WTC11 (cell line): ENCODE data around the gene FLT4. TPM values are rescaled to one million over a fixed set of nuclear protein-coding genes. Genes with fewer than 3 reads are reported as not detected.

Experiments
- ATAC-seq: fragments of 200-7000 bp; cut with Tn5 transposase; 2 replicates; pipeline ENCODE4 v1.10.0; 2021; ENCODE audit warnings: mild to moderate bottlenecking, moderate library complexity
- CTCF ChIA-PET: fragments of 300-600 bp; sonication (Branson Sonifier 250); formaldehyde crosslinking; loops from one replicate; lab custom pipeline; 2021; ENCODE audit warnings: antibody characterized with exemption; lab: Charles Lee
- POLR2A ChIA-PET: fragments of 350-600 bp; sonication (Branson Sonifier 250); formaldehyde crosslinking; loops from one replicate; lab custom pipeline; 2021; ENCODE audit warnings: antibody characterized with exemption; lab: Charles Lee
- DNase-seq: peaks from one replicate; pipeline ENCODE4 v3.0.0; 2021; ENCODE audit warnings: low spot score
- H3K27ac Mint-ChIP-seq: 2 replicates; pipeline ENCODE4 v1.8.0; 2021; ENCODE audit warnings: mixed read lengths
- H3K27me3 Mint-ChIP-seq: 2 replicates; pipeline ENCODE4 v1.8.0; 2021; ENCODE audit warnings: low read depth, mild to moderate bottlenecking, moderate library complexity, mixed read lengths
- H3K36me3 Mint-ChIP-seq: 2 replicates; pipeline ENCODE4 v1.8.0; 2021; ENCODE audit warnings: mixed read lengths
- H3K4me1 Mint-ChIP-seq: 2 replicates; pipeline ENCODE4 v1.8.0; 2022; ENCODE audit warnings: mixed read lengths
- H3K4me3 Mint-ChIP-seq: 2 replicates; pipeline ENCODE4 v1.8.0; 2021; ENCODE audit warnings: mild to moderate bottlenecking, moderate library complexity, mixed read lengths
- H3K9me3 Mint-ChIP-seq: 2 replicates; pipeline ENCODE4 v1.8.0; 2021; ENCODE audit warnings: mixed read lengths
- E2F5 ChIP-seq: sonication (generic); formaldehyde crosslinking; IDR thresholded peaks from 2 replicates; pipeline ENCODE4 v1.8.1; 2022; ENCODE audit warnings: mild to moderate bottlenecking, moderate library complexity, missing genetic modification reagents
- FOXK1 ChIP-seq: sonication (generic); formaldehyde crosslinking; IDR thresholded peaks from 2 replicates; pipeline ENCODE4 v1.8.0; 2022; ENCODE audit warnings: mild to moderate bottlenecking, moderate library complexity, missing genetic modification reagents
- JUN ChIP-seq: sonication (generic); formaldehyde crosslinking; IDR thresholded peaks from 2 replicates; pipeline ENCODE4 v1.8.0; 2023; ENCODE audit warnings: mild to moderate bottlenecking, missing genetic modification reagents
- KAT7 ChIP-seq: sonication (generic); formaldehyde crosslinking; IDR thresholded peaks from 2 replicates; pipeline ENCODE4 v1.8.1; 2023; ENCODE audit warnings: missing genetic modification reagents, mild to moderate bottlenecking, borderline replicate concordance
- PRRX2 ChIP-seq: fragments of 250-450 bp; sonication (Bioruptor Pico); IDR thresholded peaks from 2 replicates; pipeline ENCODE4 v1.8.0; 2021; ENCODE audit warnings: mild to moderate bottlenecking
- TEAD1 ChIP-seq: sonication (generic); formaldehyde crosslinking; IDR thresholded peaks from 2 replicates; pipeline ENCODE4 v1.8.0; 2022; ENCODE audit warnings: mild to moderate bottlenecking, missing genetic modification reagents
- TEAD4 ChIP-seq: sonication (generic); formaldehyde crosslinking; IDR thresholded peaks from 2 replicates; pipeline ENCODE4 v1.8.0; 2022; ENCODE audit warnings: mild to moderate bottlenecking, missing genetic modification reagents
- USF2 ChIP-seq: sonication (generic); formaldehyde crosslinking; IDR thresholded peaks from 2 replicates; pipeline ENCODE4 v1.8.1; 2023; ENCODE audit warnings: mild to moderate bottlenecking, missing genetic modification reagents, moderate library complexity
- ZBTB21 ChIP-seq: sonication (generic); formaldehyde crosslinking; IDR thresholded peaks from 2 replicates; pipeline ENCODE4 v1.8.1; 2023; ENCODE audit warnings: mild to moderate bottlenecking, missing genetic modification reagents, borderline replicate concordance
- ZMAT4 ChIP-seq: fragments of 250-450 bp; sonication (Bioruptor Pico); IDR thresholded peaks from 2 replicates; pipeline ENCODE4 v1.9.0; 2021; ENCODE audit warnings: mild to moderate bottlenecking
- ZNF121 ChIP-seq: sonication (generic); formaldehyde crosslinking; IDR thresholded peaks from 2 replicates; pipeline ENCODE4 v1.8.0; 2023; ENCODE audit warnings: missing genetic modification reagents
- ZNF219 ChIP-seq: sonication (generic); formaldehyde crosslinking; IDR thresholded peaks from 2 replicates; pipeline ENCODE4 v1.8.0; 2023; ENCODE audit warnings: missing genetic modification reagents, mild to moderate bottlenecking, borderline replicate concordance
- ZNF232 ChIP-seq: sonication (generic); formaldehyde crosslinking; IDR thresholded peaks from 2 replicates; pipeline ENCODE4 v1.8.0; 2022; ENCODE audit warnings: mild to moderate bottlenecking, missing genetic modification reagents
- ZNF317 ChIP-seq: sonication (generic); formaldehyde crosslinking; IDR thresholded peaks from 2 replicates; pipeline ENCODE4 v1.8.1; 2023; ENCODE audit warnings: low read depth, mild to moderate bottlenecking, moderate library complexity, missing genetic modification reagents, borderline replicate concordance
- ZNF532 ChIP-seq: fragments of 250-450 bp; sonication (Bioruptor Pico); IDR thresholded peaks from 2 replicates; pipeline ENCODE4 v1.9.0; 2021; ENCODE audit warnings: mild to moderate bottlenecking, borderline replicate concordance
- ZNF671 ChIP-seq: fragments of 250-450 bp; sonication (Bioruptor Pico); IDR thresholded peaks from 2 replicates; pipeline ENCODE4 v1.8.0; 2021; ENCODE audit warnings: mild to moderate bottlenecking
- total RNA-seq: library from RNA; stranded (reverse); gene quantifications from 3 replicates; pipeline ENCODE4 v1.2.3, GENCODE V29; 2021
- TF ChIP-seq, protein P1 (sequence below): sonication (generic); formaldehyde crosslinking; IDR thresholded peaks from 2 replicates; pipeline ENCODE4 v1.8.0; 2023; ENCODE audit warnings: missing genetic modification reagents
- TF ChIP-seq, protein P2 (sequence below): sonication (generic); formaldehyde crosslinking; conservative IDR thresholded peaks from 2 replicates; pipeline ENCODE4 v1.8.1; 2023; ENCODE audit warnings: mild to moderate bottlenecking, low read depth, missing genetic modification reagents, moderate library complexity

FLT4 gene
- total RNA-seq, 1 experiment from 2014 or later: 12.4 TPM

- no peak for TF ChIP-seq ZNF532
Measured at GRCh38 chr5:180557217-180557809, 92.1 kb downstream of the FLT4 start (continued).

GRCh38 chr5:180555168-180555921 lies 94.1 kb downstream of the FLT4 start:
- Mint-ChIP-seq H3K4me1 (peaks cover 3% of the 10 kb centered on the region; the same call in 1 of the 2 replicates), H3K4me3 (no peak overlapping the region), H3K27me3 (no peaks in the 10 kb centered on the region), H3K9me3 (no peaks in the 10 kb centered on the region), H3K27ac (no peak overlapping the region), H3K36me3 (peaks cover 57% of the 10 kb centered on the region)
- DNase-seq (no peak), ATAC-seq (no peak)
- TF ChIP-seq ZNF232: no peak
- TF ChIP-seq TEAD1: no peak
- TF ChIP-seq ZNF121 (CRISPR knock-in tag): no peak
- TF ChIP-seq, protein P1, sequence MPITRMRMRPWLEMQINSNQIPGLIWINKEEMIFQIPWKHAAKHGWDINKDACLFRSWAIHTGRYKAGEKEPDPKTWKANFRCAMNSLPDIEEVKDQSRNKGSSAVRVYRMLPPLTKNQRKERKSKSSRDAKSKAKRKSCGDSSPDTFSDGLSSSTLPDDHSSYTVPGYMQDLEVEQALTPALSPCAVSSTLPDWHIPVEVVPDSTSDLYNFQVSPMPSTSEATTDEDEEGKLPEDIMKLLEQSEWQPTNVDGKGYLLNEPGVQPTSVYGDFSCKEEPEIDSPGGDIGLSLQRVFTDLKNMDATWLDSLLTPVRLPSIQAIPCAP (CRISPR knock-in tag): no peak
- no peak for TF ChIP-seq PRRX2 (CRISPR knock-in tag)
- no peak for TF ChIP-seq USF2 (CRISPR knock-in tag)
- TF ChIP-seq TEAD4 (CRISPR knock-in tag): no peak
- TF ChIP-seq, protein P2, sequence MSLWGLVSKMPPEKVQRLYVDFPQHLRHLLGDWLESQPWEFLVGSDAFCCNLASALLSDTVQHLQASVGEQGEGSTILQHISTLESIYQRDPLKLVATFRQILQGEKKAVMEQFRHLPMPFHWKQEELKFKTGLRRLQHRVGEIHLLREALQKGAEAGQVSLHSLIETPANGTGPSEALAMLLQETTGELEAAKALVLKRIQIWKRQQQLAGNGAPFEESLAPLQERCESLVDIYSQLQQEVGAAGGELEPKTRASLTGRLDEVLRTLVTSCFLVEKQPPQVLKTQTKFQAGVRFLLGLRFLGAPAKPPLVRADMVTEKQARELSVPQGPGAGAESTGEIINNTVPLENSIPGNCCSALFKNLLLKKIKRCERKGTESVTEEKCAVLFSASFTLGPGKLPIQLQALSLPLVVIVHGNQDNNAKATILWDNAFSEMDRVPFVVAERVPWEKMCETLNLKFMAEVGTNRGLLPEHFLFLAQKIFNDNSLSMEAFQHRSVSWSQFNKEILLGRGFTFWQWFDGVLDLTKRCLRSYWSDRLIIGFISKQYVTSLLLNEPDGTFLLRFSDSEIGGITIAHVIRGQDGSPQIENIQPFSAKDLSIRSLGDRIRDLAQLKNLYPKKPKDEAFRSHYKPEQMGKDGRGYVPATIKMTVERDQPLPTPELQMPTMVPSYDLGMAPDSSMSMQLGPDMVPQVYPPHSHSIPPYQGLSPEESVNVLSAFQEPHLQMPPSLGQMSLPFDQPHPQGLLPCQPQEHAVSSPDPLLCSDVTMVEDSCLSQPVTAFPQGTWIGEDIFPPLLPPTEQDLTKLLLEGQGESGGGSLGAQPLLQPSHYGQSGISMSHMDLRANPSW (CRISPR knock-in tag): no peak
- TF ChIP-seq ZBTB21 (CRISPR knock-in tag): no peak
- no peak for TF ChIP-seq ZNF671
- TF ChIP-seq FOXK1 (CRISPR knock-in tag): no peak
- TF ChIP-seq ZMAT4: no peak
- TF ChIP-seq JUN (CRISPR knock-in tag): no peak
- TF ChIP-seq ZNF219 (CRISPR knock-in tag): no peak
- no peak for TF ChIP-seq KAT7
- no peak for TF ChIP-seq ZNF317 (CRISPR knock-in tag)
- no peak for TF ChIP-seq E2F5 (CRISPR knock-in tag)
- ChIA-PET CTCF (interaction anchor here (0.7 kb wide), 1 partner anchor 758 kb away, joined by 3 read pairs; no protein-coding TSS in a partner anchor), POLR2A (no interaction called here)
